HepG2 (cell line): ENCODE data around the gene RGPD3. TPM values are rescaled to one million over a fixed set of nuclear protein-coding genes. Genes with fewer than 3 reads are reported as not detected.

Experiments used
- ATAC-seq: fragments of 200-7000 bp; cut with Tn5 transposase; 3 replicates; pipeline ENCODE4 v1.9.1; 2020; ENCODE audit warnings: mild to moderate bottlenecking, moderate library complexity
- BruUV-seq: library from RNA; stranded (reverse); fragments of 400-500 nt; replicated peaks from 2 replicates; lab custom pipeline; 2021; lab: Mats Ljungman, UMichigan
- CTCF ChIA-PET: fragments of 300-600 bp; formaldehyde crosslinking; extraction: SDS; loops from one replicate; lab custom pipeline; 2021; ENCODE audit warnings: low total read pairs, inconsistent platforms, low intra/inter-chr PET ratio; lab: Yijun Ruan, JAX
- POLR2A ChIA-PET: fragments of 350-600 bp; sonication (Branson Sonifier 250); formaldehyde crosslinking; loops from one replicate; lab custom pipeline; 2020; ENCODE audit warnings: antibody characterized with exemption, inconsistent platforms; lab: Yijun Ruan, JAX
- DNase-seq: peaks from one replicate; pipeline ENCODE4 v3.0.0-alpha.2; 2015; ENCODE audit warnings: low spot score
- FAIRE-seq: peaks from 3 replicates; lab custom pipeline; 2011; peaks lifted over from hg19 to GRCh38; lab: Jason Lieb, UNC
- H2AFZ ChIP-seq: one replicate; pipeline ENCODE4 v1.6.1; 2011; ENCODE audit warnings: low read length, inconsistent platforms
- H3K27ac ChIP-seq: fragments of 300-600 bp; 3 replicates; pipeline ENCODE4 v1.8.0; 2011; ENCODE audit warnings: mixed run types, mild to moderate bottlenecking, mixed read lengths, low read length, inconsistent platforms; ENCODE audit not compliant: insufficient read depth; ENCODE audit errors: extremely low read length
- H3K27me3 ChIP-seq, 2 experiments: fragments of 200-600 bp in 1 of 2; 2 replicates in 1 of 2; 3 replicates in 1 of 2; pipeline versions ENCODE4 v1.6.0 to v1.8.0; 2011; ENCODE audit warnings: low read length in 2 of 2, mild to moderate bottlenecking in 2 of 2, moderate library complexity in 2 of 2, inconsistent platforms in 1 of 2; ENCODE audit not compliant: insufficient read depth in 2 of 2, control insufficient read depth in 1 of 2
- H3K36me3 ChIP-seq, 2 experiments: fragments of 200-600 bp in 1 of 2; replicated peaks in 1 of 2; 2 replicates in 1 of 2; 3 replicates in 1 of 2; pipeline versions ENCODE4 v1.5.1 to v1.8.0; 2011; ENCODE audit warnings: low read length in 2 of 2, inconsistent platforms in 1 of 2; ENCODE audit not compliant: insufficient read depth in 2 of 2, control insufficient read depth in 1 of 2
- H3K4me1 ChIP-seq: 2 replicates; pipeline ENCODE4 v1.5.1; 2012; ENCODE audit warnings: low read length, inconsistent platforms; ENCODE audit not compliant: insufficient read depth
- H3K4me2 ChIP-seq: 2 replicates; pipeline ENCODE4 v1.6.0; 2011; ENCODE audit warnings: low read depth, low read length, inconsistent platforms
- H3K4me3 ChIP-seq, 3 experiments: fragments of 200-600 bp in 1 of 3; sonication (generic), shearing (Covaris generic) in 1 of 3; replicated peaks in 1 of 3; 2 replicates each; pipeline ENCODE4 v1.5.1; 2011 to 2016; ENCODE audit warnings: low read length in 3 of 3, inconsistent platforms in 2 of 3, low read depth in 2 of 3, mild to moderate bottlenecking in 2 of 3, control low read depth in 1 of 3, mixed read lengths in 1 of 3; ENCODE audit not compliant: insufficient read depth in 1 of 3
- H3K79me2 ChIP-seq: one replicate; pipeline ENCODE4 v1.6.1; 2011; ENCODE audit warnings: low read length, inconsistent platforms; ENCODE audit not compliant: insufficient read depth
- H3K9ac ChIP-seq: 2 replicates; pipeline ENCODE4 v1.6.0; 2011; ENCODE audit warnings: mild to moderate bottlenecking, low read depth, low read length, inconsistent platforms; ENCODE audit not compliant: insufficient read depth
- H3K9me3 ChIP-seq: 2 replicates; pipeline ENCODE4 v1.5.1; 2012; ENCODE audit warnings: mild to moderate bottlenecking, low read length
- H4K20me1 ChIP-seq: 2 replicates; pipeline ENCODE4 v1.6.0; 2011; ENCODE audit warnings: inconsistent platforms, mild to moderate bottlenecking, low read length, moderate library complexity; ENCODE audit not compliant: insufficient read depth
- BATF2 ChIP-seq: sonication (generic); formaldehyde crosslinking; IDR thresholded peaks from 2 replicates; pipeline ENCODE4 v1.8.0; 2022; ENCODE audit warnings: mild to moderate bottlenecking, missing genetic modification reagents, moderate library complexity
- HIVEP1 ChIP-seq: sonication (generic); formaldehyde crosslinking; IDR thresholded peaks from 2 replicates; pipeline ENCODE4 v1.4.0; 2020; ENCODE audit warnings: mild to moderate bottlenecking, missing genetic modification reagents
- POGK ChIP-seq: sonication (generic); formaldehyde crosslinking; conservative IDR thresholded peaks from 2 replicates; pipeline ENCODE4 v1.8.0; 2022; ENCODE audit warnings: mild to moderate bottlenecking, moderate library complexity, missing genetic modification reagents
- SMARCE1 ChIP-seq: fragments of 450-650 bp; IDR thresholded peaks from 2 replicates; pipeline ENCODE4 v1.6.1; 2017; ENCODE audit warnings: borderline replicate concordance
- ZNF263 ChIP-seq: sonication (generic); formaldehyde crosslinking; IDR thresholded peaks from 2 replicates; pipeline ENCODE4 v1.4.0; 2020; ENCODE audit warnings: missing genetic modification reagents
- ZNF713 ChIP-seq: sonication (generic); formaldehyde crosslinking; IDR thresholded peaks from 2 replicates; pipeline ENCODE4 v1.4.0; 2020; ENCODE audit warnings: mild to moderate bottlenecking, missing genetic modification reagents
- WGBS: methylation state at CpG from one replicate; pipeline ENCODE4 v1.1.6; 2017; ENCODE audit warnings: low lambda C conversion rate; 5-methylcytosine and 5-hydroxymethylcytosine counted together
- in situ Hi-C: cut with HindIII; loops from 2 replicates; pipeline ENCODE4 v1.10.0; 2017; ENCODE audit warnings: low pct_unique_long_range_greater_than_20kb; ENCODE audit not compliant: extremely low pct_ligation_motif_present
- intact Hi-C: fragments of 100-400 bp; cut with micrococcal nuclease; formaldehyde crosslinking; loops from one replicate; pipeline ENCODE4 v1.10.0; 2022; ENCODE audit not compliant: unreplicated experiment
- polyA plus RNA-seq, 8 experiments: library from polyadenylated mRNA; depleted of rRNA in 3 of 8; stranded (reverse) in 7 of 8; unstranded in 1 of 8; fragments of >200 nt; fragmentation: Illumina TruSeq in 4 of 8; extraction: Trizol in 4 of 8; gene quantifications; 2 replicates each; pipeline versions ENCODE4 v1.2.1 to v1.2.3, GENCODE V29; 2011 to 2016; ENCODE audit warnings: low read depth in 4 of 8, missing spikeins in 1 of 8, mixed read lengths in 1 of 8; ENCODE audit not compliant: insufficient read depth in 1 of 8
- total RNA-seq, 5 experiments: library from RNA; depleted of rRNA; stranded (reverse); fragments of >200 nt; fragmentation: Illumina TruSeq; extraction: Trizol; gene quantifications; 2 replicates each; pipeline ENCODE4 v1.2.3, GENCODE V29; 2016; ENCODE audit warnings: low read depth in 1 of 5

RGPD3 gene
- total and polyA plus RNA-seq, 2 of the 13 experiments (the other 11 are each of a cell fraction or from before 2014, with no cell fraction given): 0.13 to 0.24 TPM

DNA sequence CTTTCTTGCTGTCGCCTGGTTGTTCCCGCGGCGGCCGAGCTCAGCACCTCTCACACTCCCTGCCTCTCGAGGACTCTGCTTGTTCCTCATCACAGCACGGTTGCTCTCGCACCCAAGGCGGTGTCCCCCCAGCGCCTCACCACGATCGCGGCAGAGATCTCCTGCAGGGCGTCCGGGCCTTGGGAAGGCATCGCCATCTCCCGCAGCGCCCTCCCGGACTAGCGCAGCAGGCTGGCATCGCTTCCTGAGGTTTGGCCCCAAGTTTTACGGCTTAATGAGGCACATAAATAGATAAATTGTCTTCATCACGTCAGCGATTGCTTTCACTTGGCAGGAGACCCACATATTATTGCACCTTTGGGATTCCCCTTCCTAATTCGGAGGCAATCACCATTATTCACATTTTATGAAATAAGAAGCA, 125.4 kb downstream of the RGPD3 start (continued):
- no peak for TF ChIP-seq BATF2 (CRISPR knock-in tag)

- TF ChIP-seq POGK (CRISPR knock-in tag) (no peak), ZNF263 (CRISPR knock-in tag) (no peak), HIVEP1 (no peak), SMARCE1 (no peak), ZNF713 (CRISPR knock-in tag) (no peak)
- TF ChIP-seq, all 625 proteins: peak for 0
Observed at GRCh38 chr2:106341666-106342065, 126.5 kb downstream of the RGPD3 start.

More at GRCh38 chr2:106341666-106342065, 126.5 kb downstream of the RGPD3 start:
- no peak for DNase-seq
- Histone ChIP-seq H3K36me3 (no peaks in the 10 kb centered on the region), H3K27me3 (peaks cover 0 to 44% of the 10 kb centered on the region in 2 experiments; a peak in 3 of 5 replicates), H3K9me3 (no peaks in the 10 kb centered on the region), H3K4me1 (peaks cover 14% of the 10 kb centered on the region), H3K9ac (no peak overlapping the region), H3K4me2 (no peak overlapping the region), H3K4me3 (no peak overlapping the region), H3K79me2 (no peaks in the 10 kb centered on the region), H2AFZ (no peak overlapping the region), H3K27ac (no peak overlapping the region), H4K20me1 (no peaks in the 10 kb centered on the region)
- BruUV-seq: no TSS peak
- no peak for ATAC-seq
- CTCF ChIA-PET: no interaction called here
- WGBS: 22% methylated on average over 5 of the region's 5 CpGs
- in situ Hi-C loops: no loop called here
- FAIRE-seq: no peak
- POLR2A ChIA-PET: no interaction called here
- intact Hi-C loops: no loop called here

Other genes starting within 250 kb of the RGPD3 start
- gene CD8B2, start 19.0 kb upstream of the RGPD3 start, total RNA-seq (2016; rRNA removed; fragmentation: Illumina TruSeq; extraction: Trizol): not detected in 2 replicates
- not detected in 2 replicates for gene CD8B2, start 19.0 kb upstream of the RGPD3 start, polyA plus RNA-seq (2011; rRNA removed)